WERI-Rb-1 (cell line): ENCODE results near the gene CLEC18C.
"Not testable (repeated sequence)": the region's sequence is repeated elsewhere in the genome, so short reads cannot be mapped to it uniquely, and the experiment has no call there.

ENCODE experiments used
- DNase-seq: peaks from one replicate; pipeline ENCODE4 v3.0.0-alpha.2; 2020
- H3K27ac ChIP-seq: fragments of 250-450 bp; sonication (Bioruptor Pico); 2 replicates; pipeline ENCODE4 v1.5.1; 2020; ENCODE audit warnings: mild to moderate bottlenecking, moderate library complexity
- H3K27me3 ChIP-seq: fragments of 250-450 bp; sonication (Bioruptor Pico); 2 replicates; pipeline ENCODE4 v1.5.1; 2021; ENCODE audit warnings: mild to moderate bottlenecking, low read depth, moderate library complexity; ENCODE audit not compliant: insufficient read depth, severe bottlenecking
- H3K36me3 ChIP-seq: fragments of 250-450 bp; sonication (Bioruptor Pico); 2 replicates; pipeline ENCODE4 v1.5.1; 2020; ENCODE audit warnings: mild to moderate bottlenecking, moderate library complexity
- H3K4me3 ChIP-seq: 2 replicates; pipeline ENCODE4 v1.5.1; 2011; ENCODE audit warnings: low read depth, mild to moderate bottlenecking, control low read depth, low read length
- H3K9me3 ChIP-seq: fragments of 250-450 bp; sonication (Bioruptor Pico); 2 replicates; pipeline ENCODE4 v1.5.1; 2021; ENCODE audit warnings: mild to moderate bottlenecking, moderate library complexity; ENCODE audit not compliant: severe bottlenecking

Gene CLEC18C

DNA sequence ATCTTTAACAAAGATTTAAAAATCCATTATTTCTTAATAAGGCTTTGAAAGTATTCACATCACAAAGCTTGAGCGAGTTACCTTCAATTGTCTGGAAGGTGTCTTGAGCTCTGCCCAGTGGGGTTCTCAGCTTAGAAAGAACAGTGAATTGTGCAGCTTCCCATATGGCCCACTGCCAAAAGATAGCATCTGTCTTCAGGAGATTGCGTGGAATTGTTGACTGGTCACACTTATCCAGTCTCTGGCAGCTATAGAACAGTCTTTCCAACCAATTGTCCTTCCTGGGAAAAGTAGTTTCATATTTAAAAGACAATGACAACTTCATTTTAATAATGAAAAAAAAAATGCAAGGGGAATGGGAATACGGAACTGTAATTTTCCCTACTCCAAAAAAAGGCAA is 58.2 kb downstream of the CLEC18C start:
- H3K27me3 ChIP-seq, H3K27ac ChIP-seq, H3K36me3 ChIP-seq, H3K9me3 ChIP-seq, DNase-seq, H3K4me3 ChIP-seq: not testable (repeated sequence)
